ENCODE results near the gene ATP2C2. TPM values are rescaled to one million over a fixed set of nuclear protein-coding genes. Genes with fewer than 3 reads are reported as not detected.

ATP2C2 gene
- total RNA-seq, 1 experiment from 2014 or later = 4.0 TPM

DNA sequence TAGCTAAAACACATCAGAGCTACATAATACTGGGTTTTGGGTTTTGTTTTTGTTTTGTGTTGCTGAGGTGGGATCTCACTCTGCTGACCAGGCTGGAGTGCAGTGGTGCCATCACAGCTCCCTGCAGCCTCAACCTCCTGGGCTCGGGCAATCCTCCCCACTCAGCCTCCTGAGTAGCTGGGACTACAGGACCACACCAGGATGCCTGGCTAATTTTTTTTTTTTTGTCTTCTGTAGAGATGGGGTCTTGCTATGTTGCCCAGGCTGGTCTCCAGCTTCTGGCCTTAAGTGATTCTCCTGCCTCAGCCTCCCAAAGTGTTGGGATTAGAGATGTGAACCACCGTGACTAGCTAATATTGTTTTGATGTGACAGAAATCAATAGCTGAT, 129.9 kb downstream of the ATP2C2 start:
- no peak overlapping the region for H2BK15ac ChIP-seq (ENCODE audit: low read depth, low read length)
- Mint-ChIP-seq H3K4me1 (peaks cover under 1 to 3% of the 10 kb centered on the region in 2 experiments; a peak in 2 of 4 replicates), H3K9me3 (peaks cover 10 to 18% of the 10 kb centered on the region in 2 experiments), H3K27me3 (ENCODE audit: low read depth) (no peaks in the 10 kb centered on the region), H3K4me3 (no peak overlapping the region), H3K36me3 (ENCODE audit: insufficient read depth in 1 of 3, low read depth in 3 of 3) (peaks cover 30 to 61% (median 51%) of the 10 kb centered on the region in 3 experiments), H3K27ac (no peak overlapping the region)
- no peaks in the 10 kb centered on the region for H4K20me1 ChIP-seq (ENCODE audit: control insufficient read depth, insufficient read depth, insufficient read length)
- H4K8ac ChIP-seq (replicated peaks; ENCODE audit: insufficient read length, low read depth, low read length) = no peak overlapping the region
- H2BK20ac ChIP-seq (ENCODE audit: low read depth, low read length, poor library complexity, severe bottlenecking) = no peak overlapping the region
- H3K23me2 ChIP-seq (ENCODE audit: insufficient read length, low read depth, low read length, poor library complexity, severe bottlenecking) = no peaks in the 10 kb centered on the region
- no peak overlapping the region for H3K14ac ChIP-seq (ENCODE audit: insufficient read depth, low read length)
- H3K79me2 ChIP-seq (ENCODE audit: insufficient read depth, low read length) = no peaks in the 10 kb centered on the region
- H2BK12ac ChIP-seq (ENCODE audit: insufficient read length, low read depth, low read length) = no peak overlapping the region
- TF ChIP-seq, protein P1, sequence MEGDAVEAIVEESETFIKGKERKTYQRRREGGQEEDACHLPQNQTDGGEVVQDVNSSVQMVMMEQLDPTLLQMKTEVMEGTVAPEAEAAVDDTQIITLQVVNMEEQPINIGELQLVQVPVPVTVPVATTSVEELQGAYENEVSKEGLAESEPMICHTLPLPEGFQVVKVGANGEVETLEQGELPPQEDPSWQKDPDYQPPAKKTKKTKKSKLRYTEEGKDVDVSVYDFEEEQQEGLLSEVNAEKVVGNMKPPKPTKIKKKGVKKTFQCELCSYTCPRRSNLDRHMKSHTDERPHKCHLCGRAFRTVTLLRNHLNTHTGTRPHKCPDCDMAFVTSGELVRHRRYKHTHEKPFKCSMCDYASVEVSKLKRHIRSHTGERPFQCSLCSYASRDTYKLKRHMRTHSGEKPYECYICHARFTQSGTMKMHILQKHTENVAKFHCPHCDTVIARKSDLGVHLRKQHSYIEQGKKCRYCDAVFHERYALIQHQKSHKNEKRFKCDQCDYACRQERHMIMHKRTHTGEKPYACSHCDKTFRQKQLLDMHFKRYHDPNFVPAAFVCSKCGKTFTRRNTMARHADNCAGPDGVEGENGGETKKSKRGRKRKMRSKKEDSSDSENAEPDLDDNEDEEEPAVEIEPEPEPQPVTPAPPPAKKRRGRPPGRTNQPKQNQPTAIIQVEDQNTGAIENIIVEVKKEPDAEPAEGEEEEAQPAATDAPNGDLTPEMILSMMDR (conservative IDR thresholded peaks at IDR 0.05) = no peak
- no peak overlapping the region for H2BK5ac ChIP-seq (ENCODE audit: insufficient read length, low read length)
- no peak overlapping the region for H3K9ac ChIP-seq (ENCODE audit: extremely low read depth, insufficient read length, low read length)
- H2AFZ ChIP-seq (ENCODE audit: low read length) = no peak overlapping the region
- H2AK5ac ChIP-seq (ENCODE audit: insufficient read length, low read length) = no peak overlapping the region
- DNase-seq = no peak
- no peak overlapping the region for H3K4me2 ChIP-seq (ENCODE audit: insufficient read depth, insufficient read length, low read length)
- H3K79me1 ChIP-seq (ENCODE audit: insufficient read depth, low read depth, low read length, poor library complexity, severe bottlenecking) = no peaks in the 10 kb centered on the region
- H3K23ac ChIP-seq (ENCODE audit: insufficient read length, low read depth, low read length) = no peak overlapping the region
- H3K4ac ChIP-seq (ENCODE audit: low read depth, low read length) = no peak overlapping the region
- H4K5ac ChIP-seq (ENCODE audit: insufficient read length, low read depth, low read length) = no peak overlapping the region
- no peak overlapping the region for H2BK120ac ChIP-seq (ENCODE audit: low read depth, low read length, poor library complexity, severe bottlenecking)
- peaks cover 8% of the 10 kb centered on the region for H3K9me3 ChIP-seq (ENCODE audit: control insufficient read depth, low read depth, low read length)
- no peak overlapping the region for H3K18ac ChIP-seq (ENCODE audit: insufficient read length, low read depth, low read length)
- no peak overlapping the region for H3K27ac ChIP-seq (ENCODE audit: insufficient read length, low read depth, low read length)
- no peaks in the 10 kb centered on the region for H3K4me1 ChIP-seq (ENCODE audit: insufficient read depth, low read length)
- no peak overlapping the region for H3T11ph ChIP-seq (ENCODE audit: low read length)
- H3K56ac ChIP-seq (ENCODE audit: insufficient read length, low read depth, low read length) = no peak overlapping the region
- WGBS (ENCODE audit: extremely low coverage, insufficient read length, low lambda C conversion rate) = no CpG with 5 or more reads among the region's 2 CpGs
- no peaks in the 10 kb centered on the region for H3K27me3 ChIP-seq (ENCODE audit: insufficient read depth, low read length)
- no peak overlapping the region for H4K91ac ChIP-seq (ENCODE audit: insufficient read length, low read depth, low read length)

All from H9 (cell line).